ENCODE data around the gene METTL17. TPM values are rescaled to one million over a fixed set of nuclear protein-coding genes. Genes with fewer than 3 reads are reported as not detected.
"Not testable (repeated sequence)": the region's sequence is repeated elsewhere in the genome, so short reads cannot be mapped to it uniquely, and the experiment has no call there.

Gene METTL17
- total RNA-seq, 2 experiments from 2014 or later, result 89.3 to 90.0 TPM

DNA sequence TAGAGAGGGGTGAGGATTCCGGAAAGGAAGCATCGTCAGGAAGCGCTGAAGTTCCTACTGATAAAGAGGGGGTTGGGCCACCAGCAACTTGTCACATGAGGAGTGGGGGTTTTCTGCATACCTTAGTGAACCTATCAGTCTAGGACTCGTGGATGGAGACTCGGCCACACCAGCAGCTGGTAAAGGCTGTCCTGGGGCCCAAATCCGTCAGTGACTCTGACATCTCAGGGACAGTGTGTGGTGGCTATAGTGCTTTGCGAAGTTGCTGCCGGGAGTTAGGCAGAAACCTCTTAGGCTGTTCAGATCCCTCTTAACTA is 18.1 kb upstream of the METTL17 start:
- Mint-ChIP-seq H3K27ac (peak overlapping the region; percentile 73), H3K4me3 (peak overlapping the region; percentile 76), H3K9me3 (ENCODE audit: low read depth) (no peaks in the 10 kb centered on the region), H3K36me3 (ENCODE audit: low read depth) (no peaks in the 10 kb centered on the region), H3K27me3 (peaks cover 27% of the 10 kb centered on the region), H3K4me1 (peaks cover 7% of the 10 kb centered on the region)
- DNase-seq (no peak), ATAC-seq (no peak)
- ChIA-PET CTCF (interaction anchor here (0.5 to 5.5 kb wide), 36 partner anchors 10 to 628 kb away, joined by 3 to 73 read pairs (median 5); partner anchors contain the start of genes PARP2, PIP4P1, RNASE6 and SLC39A2), POLR2A (interaction anchor here (0.6 kb wide), 1 partner anchor 113 kb away, joined by 5 read pairs; no protein-coding TSS in a partner anchor)
- intact Hi-C loops (cut with DNase I, micrococcal nuclease), result loop anchor here (1.0 to 2.0 kb wide), 6 partner anchors 10 to 274 kb away; partner anchors contain the start of gene METTL17 (in 1 of the 2)

DNA sequence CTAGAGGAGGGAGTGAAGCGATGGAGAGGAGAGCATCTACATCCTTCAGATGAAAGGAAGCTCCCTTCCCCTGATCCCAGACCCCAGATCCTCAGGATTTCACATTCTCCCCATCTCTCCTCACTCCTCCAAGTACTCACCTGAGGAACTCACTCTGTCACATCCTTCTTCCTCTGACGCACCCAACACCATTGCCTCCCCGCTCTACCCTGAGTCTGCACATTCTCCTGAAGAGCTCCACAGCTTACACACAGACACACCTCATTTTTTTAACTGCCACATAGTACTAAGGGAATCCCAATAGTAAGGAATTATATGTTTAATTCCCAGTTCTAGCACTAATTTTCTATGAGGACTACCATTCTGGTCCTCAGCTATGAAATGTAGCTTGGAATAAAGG is 16.3 kb upstream of the METTL17 start:
- intact Hi-C loops (cut with DNase I, micrococcal nuclease), result no loop called here
- Mint-ChIP-seq H3K36me3 (ENCODE audit: low read depth) (no peaks in the 10 kb centered on the region), H3K4me3 (no peak overlapping the region), H3K27ac (no peak overlapping the region), H3K4me1 (peaks cover 7% of the 10 kb centered on the region), H3K27me3 (peaks cover 16% of the 10 kb centered on the region), H3K9me3 (ENCODE audit: low read depth) (no peaks in the 10 kb centered on the region)
- ATAC-seq (no peak), DNase-seq (no peak)
- POLR2A ChIA-PET, result interaction anchor here (0.6 to 0.7 kb wide), 2 partner anchors 97 to 129 kb away, joined by 3 read pairs; partner anchors contain the start of gene ARHGEF40
- CTCF ChIA-PET, result interaction anchor here (1.2 to 5.5 kb wide), 4 partner anchors 13 to 115 kb away, joined by 3 to 73 read pairs (median 39); no protein-coding TSS in a partner anchor

- POLR2A ChIA-PET, result no interaction called here
- Mint-ChIP-seq H3K27me3 (peaks cover 16% of the 10 kb centered on the region), H3K4me1 (peaks cover 3% of the 10 kb centered on the region), H3K36me3 (ENCODE audit: low read depth) (no peaks in the 10 kb centered on the region), H3K9me3 (ENCODE audit: low read depth) (no peaks in the 10 kb centered on the region), H3K4me3 (no peak overlapping the region), H3K27ac (no peak overlapping the region)
- DNase-seq, result no peak
- ATAC-seq, result no peak
- intact Hi-C loops (cut with DNase I, micrococcal nuclease), result no loop called here
- CTCF ChIA-PET, result interaction anchor here (0.8 to 1.0 kb wide), 2 partner anchors 12 kb away, joined by 3 to 4 read pairs; no protein-coding TSS in a partner anchor
Measured at GRCh38 chr14:20976291-20976690, 13.5 kb upstream of the METTL17 start.

DNA sequence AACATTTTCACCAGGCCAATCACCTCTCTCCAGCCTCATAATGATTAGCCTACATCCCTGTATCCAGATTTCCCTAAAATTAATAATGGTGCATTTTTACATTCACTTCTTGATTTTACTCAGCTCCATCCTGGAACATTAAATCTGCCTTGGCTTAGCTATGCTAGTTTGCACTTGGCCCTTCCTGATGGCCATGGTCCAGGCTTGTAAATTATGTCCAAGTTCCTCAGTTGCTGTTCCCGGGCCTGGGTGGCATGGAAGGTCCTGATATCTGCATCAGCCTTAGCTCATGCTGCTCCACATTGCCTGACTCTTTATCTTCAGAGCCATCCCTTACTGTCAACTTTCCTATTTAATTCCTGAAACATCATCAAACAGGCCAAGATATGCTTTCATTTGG is 11.1 kb upstream of the METTL17 start:
- ChIA-PET POLR2A (no interaction called here), CTCF (interaction anchor here (0.6 to 6.6 kb wide), 4 partner anchors 8 to 121 kb away, joined by 3 to 46 read pairs (median 4); no protein-coding TSS in a partner anchor)
- intact Hi-C loops (cut with DNase I, micrococcal nuclease), result no loop called here
- DNase-seq, result no peak
- H3K36me3 Mint-ChIP-seq (ENCODE audit: low read depth), result no peaks in the 10 kb centered on the region
- H3K9me3 Mint-ChIP-seq (ENCODE audit: low read depth), result no peaks in the 10 kb centered on the region
- H3K27ac Mint-ChIP-seq, result no peak overlapping the region
- H3K4me3 Mint-ChIP-seq, result no peak overlapping the region
- H3K4me1 Mint-ChIP-seq, result no peaks in the 10 kb centered on the region
- ATAC-seq, result no peak
- H3K27me3 Mint-ChIP-seq, result peaks cover 4% of the 10 kb centered on the region

GRCh38 chr14:20980906-20981305 is 8.9 kb upstream of the METTL17 start:
- Mint-ChIP-seq H3K4me1 (no peaks in the 10 kb centered on the region), H3K4me3 (no peak overlapping the region), H3K36me3 (ENCODE audit: low read depth) (no peaks in the 10 kb centered on the region), H3K27ac (no peak overlapping the region), H3K27me3 (peaks cover 4% of the 10 kb centered on the region), H3K9me3 (ENCODE audit: low read depth) (no peaks in the 10 kb centered on the region)
- ATAC-seq (no peak), DNase-seq (no peak)
- POLR2A ChIA-PET, result no interaction called here
- CTCF ChIA-PET, result interaction anchor here (0.9 to 6.6 kb wide), 4 partner anchors 10 to 122 kb away, joined by 3 to 46 read pairs (median 4); no protein-coding TSS in a partner anchor
- intact Hi-C loops (cut with DNase I, micrococcal nuclease), result no loop called here

DNA sequence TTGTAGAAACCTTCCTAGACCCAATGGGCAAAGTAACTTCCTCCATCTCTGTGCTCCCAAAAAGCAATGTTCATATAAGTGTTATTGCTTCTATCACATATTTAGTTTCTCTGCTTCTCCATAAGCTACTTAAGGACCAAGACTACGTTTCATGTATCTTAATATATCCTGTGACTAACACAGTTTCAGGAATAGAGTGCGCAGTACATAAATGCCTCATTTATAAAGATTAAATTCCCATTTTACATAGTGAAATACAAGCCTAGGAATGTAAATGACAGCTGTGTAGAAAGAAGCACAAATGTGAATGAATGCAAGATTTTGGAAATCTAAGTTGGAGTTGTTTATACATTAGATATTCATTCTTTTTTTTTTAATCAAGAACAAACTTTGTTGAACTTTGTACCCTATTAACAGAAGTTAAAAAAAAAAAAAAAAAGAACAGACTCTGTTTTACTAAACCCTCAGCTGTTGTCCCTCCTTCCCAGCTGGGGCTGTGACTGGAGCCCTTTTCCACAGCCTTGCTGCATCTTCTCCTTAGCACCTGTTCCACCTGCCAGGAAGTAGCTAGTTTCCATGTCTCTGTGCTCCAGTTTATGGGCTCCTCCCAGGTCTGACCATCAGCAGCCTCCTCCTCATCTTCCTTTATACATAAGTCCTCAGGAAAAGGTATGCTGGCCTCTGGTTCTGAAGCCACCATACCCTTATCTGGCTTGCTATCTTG is 7.0 kb upstream of the METTL17 start:
- ATAC-seq, result no peak
- intact Hi-C loops (cut with DNase I, micrococcal nuclease), result no loop called here
- POLR2A ChIA-PET, result no interaction called here

GRCh38 chr14:20985650-20986049 is 4.1 kb upstream of the METTL17 start:
- H3K4me1 Mint-ChIP-seq, result peaks cover 15% of the 10 kb centered on the region
- H3K27me3 Mint-ChIP-seq; DNase-seq; H3K27ac Mint-ChIP-seq; POLR2A ChIA-PET; CTCF ChIA-PET; H3K9me3 Mint-ChIP-seq (ENCODE audit: low read depth); ATAC-seq; intact Hi-C loops (cut with DNase I, micrococcal nuclease); H3K4me3 Mint-ChIP-seq; H3K36me3 Mint-ChIP-seq (ENCODE audit: low read depth): not testable (repeated sequence)

More for the DNA sequence above, 7.0 kb upstream of the METTL17 start:
- H3K27me3 Mint-ChIP-seq, result peaks cover 4% of the 10 kb centered on the region
- CTCF ChIA-PET, result interaction anchor here (0.5 to 6.6 kb wide), 7 partner anchors 9 to 357 kb away, joined by 3 to 46 read pairs (median 3); no protein-coding TSS in a partner anchor
- peaks cover 7% of the 10 kb centered on the region for H3K4me1 Mint-ChIP-seq
- no peaks in the 10 kb centered on the region for H3K9me3 Mint-ChIP-seq (ENCODE audit: low read depth)
- no peak overlapping the region for H3K27ac Mint-ChIP-seq
- H3K4me3 Mint-ChIP-seq, result no peak overlapping the region
- H3K36me3 Mint-ChIP-seq (ENCODE audit: low read depth), result no peaks in the 10 kb centered on the region
- no peak for DNase-seq

GRCh38 chr14:20986811-20987210 is 3.0 kb upstream of the METTL17 start:
- ATAC-seq (peak; percentile 17), DNase-seq (no peak)
- CTCF ChIA-PET, result interaction anchor here (0.6 to 0.9 kb wide), 2 partner anchors 12 to 43 kb away, joined by 3 to 4 read pairs; no protein-coding TSS in a partner anchor
- POLR2A ChIA-PET, result no interaction called here
- intact Hi-C loops (cut with DNase I, micrococcal nuclease), result no loop called here
- no peak overlapping the region for H3K4me3 Mint-ChIP-seq
- no peak overlapping the region for H3K27ac Mint-ChIP-seq
- H3K4me1 Mint-ChIP-seq, result peaks cover 24% of the 10 kb centered on the region
- H3K9me3 Mint-ChIP-seq (ENCODE audit: low read depth), result no peaks in the 10 kb centered on the region
- H3K27me3 Mint-ChIP-seq, result peaks cover 2% of the 10 kb centered on the region
- peaks cover 15% of the 10 kb centered on the region for H3K36me3 Mint-ChIP-seq (ENCODE audit: low read depth)

- H3K27ac Mint-ChIP-seq, result peak overlapping the region; percentile 25
Measured at GRCh38 chr14:20988717-20989470, 886 bp upstream of the METTL17 start.

DNA sequence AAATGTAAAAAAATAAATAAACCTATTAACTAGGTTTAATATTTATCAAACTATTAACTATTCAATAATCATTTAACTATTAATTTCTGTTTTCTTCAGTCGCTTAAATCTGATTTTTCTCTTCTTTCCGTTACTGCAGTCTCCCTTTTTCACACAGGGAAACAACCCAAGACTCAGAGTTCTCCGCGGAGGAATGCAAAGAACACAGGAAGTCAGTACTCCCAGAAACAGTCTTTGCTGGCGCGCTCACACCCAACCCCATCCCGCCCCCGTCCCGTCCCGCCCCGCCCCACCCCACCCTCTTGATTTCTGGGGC is 351 bp upstream of the METTL17 start:
- DNase-seq (no peak), ATAC-seq (no peak)
- ChIA-PET CTCF (interaction anchor here (0.6 to 1.9 kb wide), 3 partner anchors 18 to 380 kb away, joined by 3 to 11 read pairs (median 3); no protein-coding TSS in a partner anchor), POLR2A (no interaction called here)
- Mint-ChIP-seq H3K4me1 (peaks cover 37% of the 10 kb centered on the region), H3K27ac (peak overlapping the region; percentile 89), H3K36me3 (ENCODE audit: low read depth) (peaks cover 35% of the 10 kb centered on the region), H3K9me3 (ENCODE audit: low read depth) (no peaks in the 10 kb centered on the region), H3K27me3 (no peaks in the 10 kb centered on the region), H3K4me3 (peak overlapping the region; percentile 92)
- intact Hi-C loops (cut with DNase I, micrococcal nuclease), result loop anchor here in 1 of 2 experiments (1.0 to 2.0 kb wide), 8 partner anchors 18 to 646 kb away; partner anchors contain the start of genes APEX1, HNRNPC, METTL3 and OSGEP

More at GRCh38 chr14:20988717-20989470, 886 bp upstream of the METTL17 start:
- peaks cover 32% of the 10 kb centered on the region for H3K36me3 Mint-ChIP-seq (ENCODE audit: low read depth)
- DNase-seq, result no peak
- peak overlapping the region; percentile 92 for H3K4me3 Mint-ChIP-seq
- CTCF ChIA-PET, result interaction anchor here (0.6 to 1.9 kb wide), 7 partner anchors 16 to 380 kb away, joined by 3 to 11 read pairs (median 3); no protein-coding TSS in a partner anchor
- peaks cover 37% of the 10 kb centered on the region for H3K4me1 Mint-ChIP-seq
- H3K27me3 Mint-ChIP-seq, result no peaks in the 10 kb centered on the region
- no peak for ATAC-seq
- POLR2A ChIA-PET, result no interaction called here
- intact Hi-C loops (cut with DNase I, micrococcal nuclease), result loop anchor here in 1 of 2 experiments (1.0 to 2.0 kb wide), 8 partner anchors 18 to 646 kb away; partner anchors contain the start of genes APEX1, HNRNPC, METTL3 and OSGEP
- H3K9me3 Mint-ChIP-seq (ENCODE audit: low read depth), result no peaks in the 10 kb centered on the region

GRCh38 chr14:20996521-20996920 is 6.7 kb downstream of the METTL17 start:
- Mint-ChIP-seq H3K9me3 (ENCODE audit: low read depth) (no peaks in the 10 kb centered on the region), H3K27me3 (no peaks in the 10 kb centered on the region), H3K4me3 (no peak overlapping the region), H3K36me3 (ENCODE audit: low read depth) (peaks cover 53% of the 10 kb centered on the region), H3K4me1 (peaks cover 38% of the 10 kb centered on the region), H3K27ac (no peak overlapping the region)
- ChIA-PET CTCF (interaction anchor here (0.7 to 7.1 kb wide), 5 partner anchors 9 to 139 kb away, joined by 3 to 68 read pairs (median 10); no protein-coding TSS in a partner anchor), POLR2A (no interaction called here)
- no peak for ATAC-seq
- DNase-seq, result no peak
- intact Hi-C loops (cut with DNase I, micrococcal nuclease), result no loop called here
